HCT116 (cell line): Measurements from ENCODE around the gene ATP13A3. TPM values are rescaled to one million over a fixed set of nuclear protein-coding genes. Genes with fewer than 3 reads are reported as not detected.

Experiments
- ATAC-seq: fragments of 200-7000 bp; cut with Tn5 transposase; 2 replicates; pipeline ENCODE4 v1.9.1; 2020; ENCODE audit warnings: mild to moderate bottlenecking, moderate library complexity
- BruUV-seq: library from RNA; stranded (reverse); fragments of 400-500 nt; replicated peaks from 2 replicates; lab custom pipeline; 2021; lab: Mats Ljungman, UMichigan
- CTCF ChIA-PET: fragments of 300-600 bp; sonication (Branson Sonifier 250); formaldehyde crosslinking; loops from one replicate; lab custom pipeline; 2021; ENCODE audit warnings: antibody characterized with exemption; lab: Charles Lee
- POLR2A ChIA-PET: fragments of 300-600, 350-600 bp; sonication (Branson Sonifier 250); formaldehyde crosslinking; loops from one replicate; lab custom pipeline; 2021; ENCODE audit warnings: antibody characterized with exemption; lab: Charles Lee
- RAD21 ChIA-PET, 2 experiments: fragments of 300-600 bp; sonication (Branson Sonifier 250); formaldehyde crosslinking; loops; one replicate each; lab custom pipeline; 2023; ENCODE audit warnings: low total read pairs in 2 of 2; ENCODE audit not compliant: uncharacterized antibody in 2 of 2, unreplicated experiment in 2 of 2, low non-redundant PET in 1 of 2; lab: Charles Lee
- DNase-seq: peaks from one replicate; pipeline ENCODE4 v3.0.0-alpha.2; 2010; ENCODE audit warnings: low read depth, low spot score
- H2AFZ ChIP-seq: fragments of 200-600 bp; shearing (Covaris generic), sonication (generic); 2 replicates; pipeline ENCODE4 v1.6.1; 2017; ENCODE audit warnings: low read depth, mixed run types, mixed read lengths, antibody characterized with exemption, low read length; ENCODE audit not compliant: poor library complexity, severe bottlenecking
- H3K27ac ChIP-seq: 2 replicates; pipeline ENCODE4 v1.5.1; 2012; ENCODE audit warnings: low read depth, low read length
- H3K27me3 ChIP-seq: fragments of 200-600 bp; sonication (generic); 2 replicates; pipeline ENCODE4 v1.6.1; 2016; ENCODE audit warnings: mixed run types, low read length, mixed read lengths; ENCODE audit not compliant: insufficient read depth
- H3K36me3 ChIP-seq, 2 experiments: fragments of 200-500 bp in 1 of 2; fragments of 200-600 bp in 1 of 2; sonication (Bioruptor generic) in 1 of 2; sonication (generic) in 1 of 2; 2 replicates each; pipeline versions ENCODE4 v1.5.1 to v1.6.1; 2014 to 2016; ENCODE audit warnings: low read length in 2 of 2, inconsistent platforms in 1 of 2, mixed read lengths in 1 of 2, mixed run types in 1 of 2; ENCODE audit not compliant: insufficient read depth in 2 of 2, control insufficient read depth in 1 of 2
- H3K4me1 ChIP-seq, 2 experiments: fragments of 200-600 bp in 1 of 2; sonication (generic) in 1 of 2; 2 replicates each; pipeline versions ENCODE4 v1.5.1 to v1.6.1; 2012 to 2017; ENCODE audit warnings: low read length in 2 of 2, inconsistent platforms in 1 of 2, mild to moderate bottlenecking in 1 of 2, mixed read lengths in 1 of 2, mixed run types in 1 of 2, moderate library complexity in 1 of 2; ENCODE audit not compliant: insufficient read depth in 2 of 2, control insufficient read depth in 1 of 2
- H3K4me2 ChIP-seq: fragments of 200-600 bp; sonication (generic); 2 replicates; pipeline ENCODE4 v1.6.1; 2017; ENCODE audit warnings: mixed run types, low read length, mixed read lengths
- H3K4me3 ChIP-seq, 2 experiments: fragments of 200-600 bp in 1 of 2; sonication (generic) in 1 of 2; replicated peaks in 1 of 2; 2 replicates each; pipeline ENCODE4 v1.5.1; 2011 to 2016; ENCODE audit warnings: low read length in 2 of 2, control low read depth in 1 of 2, low read depth in 1 of 2, mild to moderate bottlenecking in 1 of 2, mixed read lengths in 1 of 2, mixed run types in 1 of 2
- H3K79me2 ChIP-seq: fragments of 200-600 bp; sonication (generic); 2 replicates; pipeline ENCODE4 v1.6.1; 2017; ENCODE audit warnings: mild to moderate bottlenecking, mixed run types, low read length, moderate library complexity, mixed read lengths; ENCODE audit not compliant: insufficient read depth
- H3K9ac ChIP-seq: fragments of 200-600 bp; sonication (generic); 2 replicates; pipeline ENCODE4 v1.6.1; 2016; ENCODE audit warnings: low read length, mixed read lengths
- H3K9me2 ChIP-seq: fragments of 200-600 bp; sonication (generic), shearing (Covaris generic); 2 replicates; pipeline ENCODE4 v1.6.1; 2017; ENCODE audit warnings: mixed run types, mild to moderate bottlenecking, moderate library complexity; ENCODE audit not compliant: insufficient read depth
- H3K9me3 ChIP-seq, 2 experiments: fragments of 200-500 bp in 1 of 2; fragments of 200-600 bp in 1 of 2; sonication (Bioruptor generic) in 1 of 2; sonication (generic) in 1 of 2; 2 replicates each; pipeline ENCODE4 v1.6.1; 2014 to 2017; ENCODE audit warnings: low read length in 2 of 2, mixed read lengths in 2 of 2, inconsistent platforms in 1 of 2, low read depth in 1 of 2, mild to moderate bottlenecking in 1 of 2, mixed run types in 1 of 2, moderate library complexity in 1 of 2; ENCODE audit not compliant: control insufficient read depth in 1 of 2, insufficient read depth in 1 of 2
- H4K20me1 ChIP-seq: fragments of 200-600 bp; sonication (generic), shearing (Covaris generic); 2 replicates; pipeline ENCODE4 v1.6.1; 2017; ENCODE audit warnings: mixed run types, mild to moderate bottlenecking, moderate library complexity; ENCODE audit not compliant: insufficient read depth
- ELF1 ChIP-seq: IDR thresholded peaks from 2 replicates; pipeline ENCODE4 v1.6.1; 2012; ENCODE audit warnings: low read depth, borderline replicate concordance
- EZH2 ChIP-seq: fragments of 200-600 bp; sonication (generic); IDR thresholded peaks from 2 replicates; pipeline ENCODE4 v1.6.1; 2017; ENCODE audit warnings: antibody characterized with exemption, mixed run types
- FOSL1 ChIP-seq: IDR thresholded peaks from 2 replicates; pipeline ENCODE4 v1.6.1; 2012; ENCODE audit warnings: low read depth
- POLR2A ChIP-seq: IDR thresholded peaks from 2 replicates; pipeline ENCODE4 v1.7.0; 2011; ENCODE audit warnings: borderline replicate concordance; ENCODE audit not compliant: insufficient read depth, insufficient read length; ENCODE audit errors: extremely low read depth
- POLR2AphosphoS5 ChIP-seq: IDR thresholded peaks from 2 replicates; pipeline ENCODE4 v1.6.1; 2011; ENCODE audit warnings: mild to moderate bottlenecking, low read depth, low read length, moderate library complexity
- RAD21 ChIP-seq: IDR thresholded peaks from 2 replicates; pipeline ENCODE4 v1.6.1; 2012; ENCODE audit warnings: low read depth, mild to moderate bottlenecking
- SP1 ChIP-seq: IDR thresholded peaks from 2 replicates; pipeline ENCODE4 v1.6.1; 2012; ENCODE audit warnings: low read depth
- SRF ChIP-seq: IDR thresholded peaks from 2 replicates; pipeline ENCODE4 v1.6.1; 2012; ENCODE audit warnings: low read depth
- TCF7L2 ChIP-seq: IDR thresholded peaks from 2 replicates; pipeline ENCODE4 v1.7.0; 2011; ENCODE audit warnings: borderline replicate concordance, inconsistent platforms; ENCODE audit not compliant: insufficient read depth, insufficient read length; ENCODE audit errors: extremely low read depth
- ZFX ChIP-seq: fragments of 450-650 bp; IDR thresholded peaks from 2 replicates; pipeline ENCODE4 v1.6.1; 2017
- ZNF274 ChIP-seq: fragments of 200-500 bp; sonication (Bioruptor generic); IDR thresholded peaks from 2 replicates; pipeline ENCODE4 v1.6.1; 2014; ENCODE audit warnings: mild to moderate bottlenecking, low read depth, low read length, inconsistent platforms
- intact Hi-C: fragments of 100-400 bp; cut with micrococcal nuclease; formaldehyde crosslinking; loops from 2 replicates; pipeline ENCODE4 v1.10.0; 2022
- total RNA-seq: library from RNA; stranded (reverse); gene quantifications from one replicate; pipeline ENCODE4 v1.2.1, GENCODE V29; 2021; ENCODE audit not compliant: unreplicated experiment
- TF ChIP-seq, protein P1 (sequence below): IDR thresholded peaks from 2 replicates; pipeline ENCODE4 v1.6.1; 2012; ENCODE audit warnings: low read depth

Gene ATP13A3
- total RNA-seq, 1 experiment from 2014 or later = 139 TPM

DNA sequence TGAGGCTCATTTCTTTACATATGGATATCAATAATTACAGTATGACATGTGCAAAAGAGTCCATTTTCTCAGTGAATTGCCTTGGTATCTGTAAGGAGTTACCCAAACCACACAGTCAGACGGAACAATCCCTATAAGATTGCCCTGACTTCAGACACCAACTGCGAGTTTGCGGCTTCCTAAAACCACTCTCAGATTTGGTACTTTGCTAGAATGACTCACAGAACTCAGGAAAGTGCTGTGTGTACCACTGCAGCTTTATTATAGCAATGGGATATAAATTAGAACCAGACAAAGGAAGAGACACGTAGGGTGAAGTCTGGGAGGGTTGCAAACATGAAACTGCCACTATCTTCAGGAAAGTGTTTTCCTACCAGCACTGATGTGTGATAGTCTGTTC, 45.8 kb upstream of the ATP13A3 start:
- POLR2A ChIA-PET = no interaction called here
- TF ChIP-seq EZH2 (no peak), POLR2AphosphoS5 (no peak), ELF1 (no peak), RAD21 (no peak)
- H3K79me2 ChIP-seq = no peaks in the 10 kb centered on the region
- no TSS peak for BruUV-seq
- no peak overlapping the region for H3K4me2 ChIP-seq
- no peak overlapping the region for H3K9ac ChIP-seq
- no peaks in the 10 kb centered on the region for H3K27me3 ChIP-seq
- no peaks in the 10 kb centered on the region for H3K36me3 ChIP-seq
- H3K9me2 ChIP-seq = no peaks in the 10 kb centered on the region
- no peak overlapping the region for H3K4me3 ChIP-seq
- peaks cover 6 to 10% of the 10 kb centered on the region in 2 experiments; a peak in 1 of 4 replicates for H3K9me3 ChIP-seq
- H3K27ac ChIP-seq = no peak overlapping the region
- no peaks in the 10 kb centered on the region for H4K20me1 ChIP-seq
- no peak for ATAC-seq
- H3K4me1 ChIP-seq = peaks cover 3 to 16% of the 10 kb centered on the region in 2 experiments; a peak in 3 of 4 replicates
- intact Hi-C loops = no loop called here
- DNase-seq = no peak
- no peak overlapping the region for H2AFZ ChIP-seq
- RAD21 ChIA-PET = no interaction called here
- CTCF ChIA-PET = no interaction called here

DNA sequence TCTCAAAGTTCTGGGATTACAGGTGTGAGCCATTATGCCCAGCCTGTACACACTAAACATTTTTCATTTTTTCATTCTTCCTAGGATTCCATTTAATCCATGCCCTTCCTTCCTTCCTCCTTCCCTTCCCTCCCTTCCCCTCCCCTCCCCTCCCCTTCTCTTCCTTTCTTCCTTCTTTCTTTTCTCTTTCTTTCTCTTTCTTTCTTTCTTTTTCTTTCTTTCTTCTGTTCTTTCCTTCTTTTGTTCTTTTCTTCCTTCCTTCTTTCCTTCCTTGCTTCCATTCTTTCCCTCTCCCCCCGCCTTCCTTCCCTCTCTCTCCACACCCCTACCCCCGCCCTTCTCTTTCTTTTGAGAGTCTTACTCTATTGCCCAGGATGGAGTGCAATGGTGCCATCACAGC, 40.9 kb upstream of the ATP13A3 start:
- DNase-seq (no peak), ATAC-seq (no peak)
- no TSS peak for BruUV-seq
- POLR2A ChIA-PET = no interaction called here
- Histone ChIP-seq H3K4me2 (peak overlapping the region; percentile 49), H3K27me3 (no peaks in the 10 kb centered on the region), H3K9ac (no peak overlapping the region)
- TF ChIP-seq SP1 (no peak), FOSL1 (no peak), SRF (no peak), ZNF274 (no peak), POLR2A (no peak), ZFX (no peak), TCF7L2 (no peak)
- TF ChIP-seq, protein P1, sequence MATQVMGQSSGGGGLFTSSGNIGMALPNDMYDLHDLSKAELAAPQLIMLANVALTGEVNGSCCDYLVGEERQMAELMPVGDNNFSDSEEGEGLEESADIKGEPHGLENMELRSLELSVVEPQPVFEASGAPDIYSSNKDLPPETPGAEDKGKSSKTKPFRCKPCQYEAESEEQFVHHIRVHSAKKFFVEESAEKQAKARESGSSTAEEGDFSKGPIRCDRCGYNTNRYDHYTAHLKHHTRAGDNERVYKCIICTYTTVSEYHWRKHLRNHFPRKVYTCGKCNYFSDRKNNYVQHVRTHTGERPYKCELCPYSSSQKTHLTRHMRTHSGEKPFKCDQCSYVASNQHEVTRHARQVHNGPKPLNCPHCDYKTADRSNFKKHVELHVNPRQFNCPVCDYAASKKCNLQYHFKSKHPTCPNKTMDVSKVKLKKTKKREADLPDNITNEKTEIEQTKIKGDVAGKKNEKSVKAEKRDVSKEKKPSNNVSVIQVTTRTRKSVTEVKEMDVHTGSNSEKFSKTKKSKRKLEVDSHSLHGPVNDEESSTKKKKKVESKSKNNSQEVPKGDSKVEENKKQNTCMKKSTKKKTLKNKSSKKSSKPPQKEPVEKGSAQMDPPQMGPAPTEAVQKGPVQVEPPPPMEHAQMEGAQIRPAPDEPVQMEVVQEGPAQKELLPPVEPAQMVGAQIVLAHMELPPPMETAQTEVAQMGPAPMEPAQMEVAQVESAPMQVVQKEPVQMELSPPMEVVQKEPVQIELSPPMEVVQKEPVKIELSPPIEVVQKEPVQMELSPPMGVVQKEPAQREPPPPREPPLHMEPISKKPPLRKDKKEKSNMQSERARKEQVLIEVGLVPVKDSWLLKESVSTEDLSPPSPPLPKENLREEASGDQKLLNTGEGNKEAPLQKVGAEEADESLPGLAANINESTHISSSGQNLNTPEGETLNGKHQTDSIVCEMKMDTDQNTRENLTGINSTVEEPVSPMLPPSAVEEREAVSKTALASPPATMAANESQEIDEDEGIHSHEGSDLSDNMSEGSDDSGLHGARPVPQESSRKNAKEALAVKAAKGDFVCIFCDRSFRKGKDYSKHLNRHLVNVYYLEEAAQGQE = no peak
- TF ChIP-seq, all 23 proteins: peak for 0
- no peak overlapping the region for H3K27ac ChIP-seq
- no peaks in the 10 kb centered on the region for H3K9me3 ChIP-seq
- RAD21 ChIA-PET = no interaction called here
- H2AFZ ChIP-seq = no peak overlapping the region
- intact Hi-C loops = no loop called here
- no peaks in the 10 kb centered on the region for H4K20me1 ChIP-seq
- H3K36me3 ChIP-seq = no peaks in the 10 kb centered on the region
- no peaks in the 10 kb centered on the region for H3K9me2 ChIP-seq
- CTCF ChIA-PET = no interaction called here
- peaks cover 0 to 17% of the 10 kb centered on the region in 2 experiments; a peak in 2 of 4 replicates for H3K4me1 ChIP-seq
- H3K79me2 ChIP-seq = no peaks in the 10 kb centered on the region
- H3K4me3 ChIP-seq = peak overlapping the region in 1 of 2 experiments; percentile 15; a peak in 1 of 4 replicates
